Heart left ventricle (tissue), 16 donors: ENCODE data around the gene GSTA3. TPM values are rescaled to one million over a fixed set of nuclear protein-coding genes. Genes with fewer than 3 reads are reported as not detected.

ENCODE experiments used
- ATAC-seq, 4 donors: fragments of 200-7000 bp; cut with Tn5 transposase; one replicate each; pipeline ENCODE4 v1.9.1; 2020 to 2022; ENCODE audit warnings: moderate library complexity in 4 of 4, mild to moderate bottlenecking in 3 of 4, moderate number of reproducible peaks in 1 of 4
- DNase-seq, 5 donors: peaks; one replicate each; pipeline ENCODE4 v3.0.0-alpha.2; 2020
- H3K27ac ChIP-seq, 12 donors: fragments of 200-600 bp; sonication (generic) in 4 of 12; one replicate each; pipeline versions ENCODE4 v1.5.0 to v1.8.0; 2016 to 2022; ENCODE audit warnings: mild to moderate bottlenecking in 2 of 12
- H3K27me3 ChIP-seq, 9 donors: fragments of 200-600 bp; sonication (generic) in 2 of 9; one replicate each; pipeline versions ENCODE4 v1.5.1 to v1.8.0; 2016 to 2022; ENCODE audit warnings: mild to moderate bottlenecking in 3 of 9
- H3K36me3 ChIP-seq, 9 donors: fragments of 200-600 bp; sonication (generic) in 2 of 9; one replicate each; pipeline versions ENCODE4 v1.5.0 to v1.8.0; 2018 to 2022; ENCODE audit warnings: mild to moderate bottlenecking in 2 of 9
- H3K4me1 ChIP-seq, 12 donors: fragments of 200-600 bp; sonication (generic) in 4 of 12; one replicate each; pipeline versions ENCODE4 v1.5.0 to v1.8.0; 2016 to 2022; ENCODE audit warnings: mild to moderate bottlenecking in 3 of 12
- H3K4me3 ChIP-seq, 12 donors: fragments of 200-600 bp; sonication (generic) in 4 of 12; one replicate each; pipeline versions ENCODE4 v1.5.0 to v1.8.0; 2017 to 2022; ENCODE audit warnings: mild to moderate bottlenecking in 9 of 12, moderate library complexity in 4 of 12
- H3K9me3 ChIP-seq, 12 donors: fragments of 200-600 bp; sonication (generic) in 4 of 12; one replicate each; pipeline versions ENCODE4 v1.5.0 to v1.8.0; 2016 to 2022; ENCODE audit warnings: mild to moderate bottlenecking in 1 of 12
- POLR2A ChIP-seq, 2 donors: fragments of 450-650 bp; IDR thresholded peaks; one replicate each; pipeline ENCODE4 v1.6.1; 2017; ENCODE audit warnings: antibody characterized with exemption in 2 of 2, mild to moderate bottlenecking in 2 of 2, moderate library complexity in 2 of 2
- WGBS, 4 donors: extraction: QIAGEN DNeasy Blood & Tissue Kit in 2 of 4; methylation state at CpG; one replicate each; pipeline versions ENCODE4 v1.1.5 to v1.1.7; 2013 to 2018; 5-methylcytosine and 5-hydroxymethylcytosine counted together
- intact Hi-C, 10 donors: fragments of 100-400 bp; cut with DNase I; formaldehyde crosslinking; loops; one replicate each; pipeline versions ENCODE4 v1.11.1 to v1.14.2; 2022
- polyA plus RNA-seq, 2 donors: library from polyadenylated mRNA; stranded (reverse); fragments of 200-250 nt; gene quantifications; one replicate each; pipeline ENCODE4 v1.2.3, GENCODE V29; 2013
- total RNA-seq, 9 donors: library from RNA; depleted of rRNA in 2 of 9; stranded (reverse); fragments of >200 nt in 2 of 9; fragmentation: NEBNext Ultra II Directional in 3 of 9; extraction: Animal tissue kit (Norgen Biotek cat#: 25700) in 3 of 9; gene quantifications; one replicate each; pipeline versions ENCODE4 v1.1.0 to v1.2.4, GENCODE V29; 2016 to 2023
- TF ChIP-seq, protein P1 (sequence below), 12 donors: fragments of 200-600 bp; sonication (generic) in 4 of 12; IDR thresholded peaks; one replicate each; pipeline versions ENCODE4 v1.5.0 to v1.8.0; 2018 to 2022; ENCODE audit warnings: antibody characterized with exemption in 12 of 12, mild to moderate bottlenecking in 5 of 12
- donor health status: ischemic (EF 13 %, LVEDD 7.1; RV severe dilation, severe dysfunction).
- donor health status: healthy with polysubstance abuse.
- donor health status: DM: no; HTN: yes; CAD: no.
- donor health status: DM: no; HTN: no; CAD: no.
- donor health status: ischemic (EF 25% LVEDD 6.9; RV normal size, moderate dysfunction).
- donor health status: ischemic (EF 25% LVEDD 5.7; RV mildly dilated, moderate dysfunction).
- donor health status: healthy.
- donor health status: DM: yes; HTN: yes; CAD: no.
- donor health status: ischemic (EF 35%, LVEDD 5.7; RV mildly dilated, moderate dysfunction).
- donor health status: nonischemic (EF 11% LVEDD 7.7; RV severe dilation, severe dysfunction).
- donor health status: DM: yes; HTN: yes; CAD: no.
- donor health status: PGD.
- donor health status: ischemic (EF 29% LVEDD 5.4; RV normal size, mild dysfunction).
- donor health status: nonischemic (EF 23%, LVEDD 6.1; RV moderate dilation, normal function).

Gene GSTA3
- total and polyA plus RNA-seq, 11 donors = not detected

DNA sequence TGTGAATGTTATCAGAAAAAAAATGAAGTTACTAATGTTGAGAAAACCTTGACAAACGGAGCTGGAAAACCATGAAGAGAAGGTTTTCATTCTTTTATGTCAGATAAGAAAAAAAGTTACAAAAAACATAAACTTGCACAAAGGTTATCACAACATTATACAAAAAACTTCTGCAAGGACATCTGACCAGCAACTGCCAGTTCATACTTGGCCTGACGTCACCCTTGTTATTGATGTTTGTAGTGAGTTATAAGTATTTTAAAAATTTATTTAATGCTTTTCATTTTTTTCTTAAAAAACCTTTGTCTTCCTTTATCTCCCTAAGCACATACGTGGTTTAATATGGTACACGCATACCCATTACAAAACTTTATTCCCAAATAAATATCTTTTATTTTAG lies 16.3 kb downstream of the GSTA3 start:
- no peaks in the 10 kb centered on the region for H3K27me3 ChIP-seq
- no peak for TF ChIP-seq POLR2A (IDR thresholded peaks at IDR 0.05)
- TF ChIP-seq, protein P1, sequence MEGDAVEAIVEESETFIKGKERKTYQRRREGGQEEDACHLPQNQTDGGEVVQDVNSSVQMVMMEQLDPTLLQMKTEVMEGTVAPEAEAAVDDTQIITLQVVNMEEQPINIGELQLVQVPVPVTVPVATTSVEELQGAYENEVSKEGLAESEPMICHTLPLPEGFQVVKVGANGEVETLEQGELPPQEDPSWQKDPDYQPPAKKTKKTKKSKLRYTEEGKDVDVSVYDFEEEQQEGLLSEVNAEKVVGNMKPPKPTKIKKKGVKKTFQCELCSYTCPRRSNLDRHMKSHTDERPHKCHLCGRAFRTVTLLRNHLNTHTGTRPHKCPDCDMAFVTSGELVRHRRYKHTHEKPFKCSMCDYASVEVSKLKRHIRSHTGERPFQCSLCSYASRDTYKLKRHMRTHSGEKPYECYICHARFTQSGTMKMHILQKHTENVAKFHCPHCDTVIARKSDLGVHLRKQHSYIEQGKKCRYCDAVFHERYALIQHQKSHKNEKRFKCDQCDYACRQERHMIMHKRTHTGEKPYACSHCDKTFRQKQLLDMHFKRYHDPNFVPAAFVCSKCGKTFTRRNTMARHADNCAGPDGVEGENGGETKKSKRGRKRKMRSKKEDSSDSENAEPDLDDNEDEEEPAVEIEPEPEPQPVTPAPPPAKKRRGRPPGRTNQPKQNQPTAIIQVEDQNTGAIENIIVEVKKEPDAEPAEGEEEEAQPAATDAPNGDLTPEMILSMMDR (IDR thresholded peaks at IDR 0.05) = no peak
- no peaks in the 10 kb centered on the region for H3K9me3 ChIP-seq
- no peak for DNase-seq
- H3K36me3 ChIP-seq = no peaks in the 10 kb centered on the region
- H3K27ac ChIP-seq = no peak overlapping the region
- H3K4me3 ChIP-seq = no peak overlapping the region
- intact Hi-C loops = no loop called here
- no peaks in the 10 kb centered on the region for H3K4me1 ChIP-seq
- WGBS, 4 donors = 66 to 74% (median 73%) methylated on average over 4 of the region's 4 CpGs
- no peak for ATAC-seq

DNA sequence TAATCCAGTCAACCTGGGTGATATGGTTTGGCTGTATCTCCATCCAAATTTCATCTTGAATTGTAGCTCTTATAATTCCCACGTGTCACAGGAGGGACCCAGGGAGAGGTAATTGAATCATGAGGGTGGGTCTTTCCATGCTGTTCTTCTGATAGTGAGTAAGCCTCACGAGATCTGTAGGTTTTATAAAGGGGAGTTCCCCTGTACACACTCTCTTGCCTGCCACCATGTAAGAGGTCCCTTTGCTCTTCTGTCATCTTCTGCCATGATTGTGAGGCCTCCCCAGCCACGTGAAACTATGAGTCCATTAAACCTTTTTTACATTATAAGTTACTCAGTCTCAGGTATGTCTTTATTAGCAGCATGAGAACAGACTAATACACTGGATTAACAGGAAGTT lies 19.5 kb downstream of the GSTA3 start:
- no peak overlapping the region for H3K4me3 ChIP-seq
- no peaks in the 10 kb centered on the region for H3K27me3 ChIP-seq
- DNase-seq (no peak), ATAC-seq (no peak)
- H3K27ac ChIP-seq = no peak overlapping the region
- intact Hi-C loops = no loop called here
- TF ChIP-seq, protein P1 (IDR thresholded peaks at IDR 0.05) = no peak
- no peak for TF ChIP-seq POLR2A (IDR thresholded peaks at IDR 0.05)
- no peaks in the 10 kb centered on the region for H3K9me3 ChIP-seq
- H3K4me1 ChIP-seq = no peaks in the 10 kb centered on the region
- H3K36me3 ChIP-seq = no peaks in the 10 kb centered on the region
- 61 to 78% (median 74%) methylated on average over 3 of the region's 3 CpGs for WGBS, 4 donors

DNA sequence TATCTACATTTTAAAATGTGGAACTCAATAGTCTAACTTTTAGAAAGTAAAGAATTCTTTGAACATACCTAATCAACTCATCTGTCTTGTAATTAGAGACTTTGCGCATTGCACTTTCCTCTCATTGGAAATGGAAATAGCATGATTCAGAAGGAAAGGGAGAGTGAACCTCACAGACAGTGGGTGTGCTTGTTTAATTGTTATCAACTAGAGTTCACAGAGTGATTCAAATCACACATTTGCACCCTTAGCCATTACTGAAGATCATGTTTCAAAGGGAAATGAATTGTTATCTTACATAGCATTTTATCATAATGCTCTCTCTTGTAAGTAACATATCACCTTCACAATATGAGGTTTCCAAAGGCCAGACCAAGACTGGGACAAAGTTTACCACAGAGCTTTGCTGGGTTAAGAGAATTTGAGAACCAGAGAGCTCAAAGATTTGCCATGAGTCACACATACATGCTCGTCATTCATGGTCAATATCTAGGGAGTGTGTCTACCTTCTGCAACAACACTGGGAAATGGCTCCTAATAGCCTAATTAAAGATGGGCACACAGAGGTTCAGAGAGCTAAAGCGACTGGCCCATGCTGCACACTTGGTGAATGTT lies 21.5 kb downstream of the GSTA3 start:
- no peak overlapping the region for H3K27ac ChIP-seq
- 83 to 86% (median 85%) methylated on average over 3 of the region's 3 CpGs for WGBS, 4 donors
- intact Hi-C loops = loop anchor here in 2 of 10 donors (10.0 kb wide), 1 partner anchor 107 kb away; the partner anchor contains the start of gene GSTA4 (in 2 of the 2)
- no peaks in the 10 kb centered on the region for H3K27me3 ChIP-seq
- DNase-seq (no peak), ATAC-seq (no peak)
- H3K9me3 ChIP-seq = no peaks in the 10 kb centered on the region
- no peak overlapping the region for H3K4me3 ChIP-seq
- H3K36me3 ChIP-seq = no peaks in the 10 kb centered on the region
- H3K4me1 ChIP-seq = no peaks in the 10 kb centered on the region
- TF ChIP-seq, protein P1 (IDR thresholded peaks at IDR 0.05) = no peak
- TF ChIP-seq POLR2A (IDR thresholded peaks at IDR 0.05) = no peak

DNA sequence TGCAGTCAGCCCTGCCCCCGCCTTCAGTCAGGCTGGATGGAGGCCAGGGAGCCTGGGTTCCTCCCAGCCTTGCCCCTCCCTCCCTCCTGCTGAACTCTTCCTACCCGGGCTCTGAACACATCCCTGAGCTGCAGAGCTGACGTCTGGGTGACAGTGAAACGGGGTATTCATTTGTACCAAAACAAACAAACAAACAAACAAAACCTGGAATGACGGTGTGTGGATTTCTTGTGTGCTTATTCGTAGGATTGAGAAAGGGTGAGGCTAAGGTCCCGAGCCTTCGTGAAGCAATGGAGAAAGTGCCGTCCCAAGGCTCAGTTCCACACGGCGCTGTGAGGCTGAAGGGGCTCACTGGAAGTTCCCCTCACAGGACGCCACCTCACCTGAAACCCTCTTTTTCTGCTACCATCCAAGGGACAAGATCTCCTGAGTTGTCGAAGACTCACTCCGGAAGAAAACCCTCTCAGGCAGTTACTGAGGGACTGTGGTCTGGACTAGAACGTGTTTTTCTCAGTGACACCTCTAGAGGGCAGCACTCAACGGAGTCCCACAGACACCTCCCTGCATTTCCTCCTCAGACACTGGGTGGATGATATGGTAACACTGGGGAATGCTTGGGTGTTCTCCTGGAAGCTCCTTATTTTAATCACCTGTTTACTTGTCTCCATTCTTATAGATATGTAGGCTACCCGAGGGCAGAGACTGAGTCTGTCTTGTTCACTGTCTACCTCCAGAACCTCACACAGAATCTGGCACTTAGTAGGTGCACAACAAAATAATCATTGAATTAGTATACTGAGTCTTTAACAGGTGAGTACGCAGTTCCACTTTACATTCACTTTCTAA lies 27.3 kb downstream of the GSTA3 start:
- no peaks in the 10 kb centered on the region for H3K36me3 ChIP-seq
- ATAC-seq = peak; percentile 86 to 98 (median 97)
- intact Hi-C loops = loop anchor here in 4 of 10 donors (5.0 to 10.0 kb wide), 3 partner anchors 113 to 175 kb away; partner anchors contain the start of gene GSTA4 (in 3 of the 4)
- 13 to 21% (median 19%) methylated on average over 18 of the region's 18 CpGs for WGBS, 4 donors
- H3K4me3 ChIP-seq = peak overlapping the region; percentile 17 to 62 (median 54)
- H3K9me3 ChIP-seq = no peaks in the 10 kb centered on the region
- H3K4me1 ChIP-seq = peaks cover 0 to 5% (median 0%) of the 10 kb centered on the region in 12 donors
- peak overlapping the region in 1 of 12 donors; percentile 15 for H3K27ac ChIP-seq
- peak; percentile 41 to 63 (median 53) for DNase-seq
- no peaks in the 10 kb centered on the region for H3K27me3 ChIP-seq
- TF ChIP-seq, protein P1 (IDR thresholded peaks at IDR 0.05) = peak; percentile 71 to 88 (median 80)
- TF ChIP-seq POLR2A (IDR thresholded peaks at IDR 0.05) = no peak
